Central memory CD4-positive, alpha-beta T cell (primary cell): Measurements from ENCODE around the gene GPR37.

Experiments used
- DNase-seq: peaks from one replicate; pipeline ENCODE4 v3.0.0; 2022

Gene GPR37

GRCh38 chr7:124723012-124723411 is 42.6 kb downstream of the GPR37 start:
- no peak for DNase-seq

DNA sequence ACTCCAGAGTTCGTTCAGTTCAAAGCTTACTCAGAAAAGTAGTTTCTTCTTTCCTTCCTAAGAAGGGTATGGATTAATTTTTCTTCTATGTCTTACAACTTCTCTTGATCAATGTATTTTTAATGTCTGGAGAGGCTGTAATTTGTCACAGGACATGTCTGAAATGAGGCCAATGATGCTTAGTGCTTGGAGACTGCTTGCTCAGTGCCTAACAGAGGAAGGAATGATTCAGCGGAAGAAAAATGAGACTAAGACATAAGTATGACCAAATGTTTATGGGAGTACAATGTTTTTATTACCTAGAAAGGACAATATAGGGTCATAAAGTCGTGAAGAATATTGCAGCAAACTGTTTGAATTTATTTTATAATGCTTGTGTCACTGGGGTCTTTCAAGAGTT is 43.3 kb downstream of the GPR37 start:
- no peak for DNase-seq

DNA sequence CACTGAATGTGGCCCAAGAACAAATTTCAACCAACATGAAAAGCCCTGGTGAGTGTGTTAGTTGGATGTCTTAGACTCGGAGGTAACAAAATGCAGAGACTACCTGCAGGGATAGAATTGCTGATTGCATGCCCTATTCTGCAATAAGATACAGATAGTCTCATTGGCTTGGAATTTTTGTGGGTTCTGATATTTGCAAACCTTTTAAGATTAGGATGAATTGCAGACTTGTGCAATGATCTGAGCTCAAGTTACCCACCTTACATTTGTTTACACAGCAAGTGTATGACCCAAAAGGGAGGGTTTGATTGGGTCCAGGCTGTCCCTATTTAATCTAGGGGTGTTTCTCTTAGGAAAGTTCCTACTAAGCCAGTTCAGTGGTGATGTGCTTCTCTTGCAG is 45.4 kb downstream of the GPR37 start:
- no peak for DNase-seq

- no peak for DNase-seq
Observed at GRCh38 chr7:124718032-124718766, 47.4 kb downstream of the GPR37 start.

DNA sequence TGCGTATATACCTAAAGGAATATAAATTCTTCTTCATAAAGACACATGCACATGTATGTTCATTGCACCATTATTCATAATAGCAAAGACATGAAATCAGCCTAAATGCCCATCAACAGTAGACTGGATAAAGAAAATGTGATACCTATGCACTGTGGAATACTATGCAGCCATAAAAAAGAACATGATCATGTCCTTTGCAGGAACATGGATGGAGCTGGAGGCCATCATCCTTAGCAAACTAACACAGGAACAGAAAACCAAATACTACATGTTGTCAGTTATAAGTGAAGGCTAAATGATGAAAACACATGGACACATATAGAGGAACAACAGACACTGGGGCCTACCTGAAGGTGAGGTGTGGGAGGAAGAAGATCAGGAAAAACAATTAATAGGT is 48.7 kb downstream of the GPR37 start:
- no peak for DNase-seq

GRCh38 chr7:124713086-124713485 is 52.5 kb downstream of the GPR37 start:
- no peak for DNase-seq

- no peak for DNase-seq
Observed at GRCh38 chr7:124712017-124712416, 53.6 kb downstream of the GPR37 start.

DNA sequence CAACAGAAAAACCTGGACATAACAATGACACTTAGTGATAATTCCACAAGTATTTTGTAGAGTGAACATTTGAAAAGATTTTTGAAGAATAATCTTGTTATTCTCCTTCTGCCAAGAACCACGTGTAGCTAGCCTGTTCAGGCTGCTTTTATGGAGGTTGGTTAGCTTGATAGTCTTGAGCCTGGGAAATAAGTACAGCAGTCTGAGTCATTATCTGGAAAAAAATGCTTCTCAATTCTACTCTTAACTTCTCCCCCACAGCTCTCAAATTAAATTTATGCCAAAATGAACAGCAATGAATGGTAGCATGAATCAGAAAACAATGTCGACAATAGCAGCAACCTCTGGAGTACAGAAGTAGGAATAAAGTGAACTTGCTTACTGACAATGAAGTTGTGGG is 63.2 kb downstream of the GPR37 start:
- no peak for DNase-seq

DNA sequence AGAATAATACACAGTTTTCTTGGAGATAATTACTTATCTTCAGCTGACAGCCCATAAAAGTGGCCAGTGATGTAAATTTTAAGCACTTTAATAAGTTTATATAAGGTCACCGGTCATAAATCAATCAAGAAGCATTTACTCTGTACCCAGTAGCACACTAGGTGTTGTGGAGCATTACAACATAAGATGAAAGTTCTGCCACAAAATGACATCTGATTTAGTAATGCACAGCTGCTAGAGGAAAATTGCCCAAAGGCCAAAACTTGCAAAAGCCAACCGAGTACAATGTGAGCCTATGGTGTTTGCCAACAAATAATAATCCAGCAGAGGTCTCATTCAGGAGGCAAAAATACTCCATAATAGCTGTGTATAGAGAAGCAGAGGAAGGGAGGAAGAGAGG is 63.6 kb downstream of the GPR37 start:
- DNase-seq: no peak

DNA sequence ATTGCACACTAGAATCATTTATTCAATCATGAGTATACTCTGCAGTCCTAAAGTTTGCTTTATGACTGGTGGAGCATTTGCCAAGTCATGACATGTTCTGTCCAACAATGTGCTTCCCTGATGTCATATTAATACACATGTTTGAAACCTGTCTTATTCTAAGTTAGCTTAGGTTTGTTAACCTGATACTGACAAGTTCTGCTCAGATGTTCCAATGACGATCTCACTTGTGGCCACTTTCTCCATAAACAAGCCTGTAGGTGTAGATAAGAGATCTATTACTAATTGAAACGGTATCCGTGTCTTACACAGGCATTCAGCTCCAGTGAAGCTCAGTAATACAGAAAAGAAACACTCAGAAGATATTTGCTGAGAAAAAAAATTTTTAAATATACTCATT is 64.9 kb downstream of the GPR37 start:
- DNase-seq: no peak

DNA sequence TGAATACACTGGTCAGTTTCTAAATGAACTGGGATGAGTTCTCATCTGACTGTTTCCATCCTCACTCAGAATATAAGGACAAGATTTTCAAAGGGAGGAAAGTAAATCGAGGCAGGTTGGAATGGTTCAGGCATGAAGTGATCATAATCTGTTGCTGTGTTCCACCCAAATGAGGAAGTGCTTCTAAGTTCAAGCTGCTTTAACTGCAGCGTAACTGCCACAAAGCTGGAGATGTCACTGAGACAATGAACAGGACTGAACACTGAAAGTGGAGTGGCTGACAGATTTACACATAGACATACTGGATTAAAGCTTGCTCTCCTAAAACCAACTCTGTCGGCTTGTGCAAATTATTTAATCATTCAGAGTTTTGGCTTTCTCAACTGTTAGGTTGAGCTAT is 66.6 kb downstream of the GPR37 start:
- no peak for DNase-seq

GRCh38 chr7:124697746-124698145 is 67.8 kb downstream of the GPR37 start:
- DNase-seq: no peak
